AG09309 (cell line): ENCODE data around the gene MUC4.
"Not testable (repeated sequence)": the region's sequence is repeated elsewhere in the genome, so short reads cannot be mapped to it uniquely, and the experiment has no call there.

Experiments
- DNase-seq: peaks from one replicate; pipeline ENCODE4 v3.0.0-alpha.2; 2010; ENCODE audit warnings: low read depth
- H3K4me3 ChIP-seq: 2 replicates; pipeline ENCODE4 v1.5.1; 2011; ENCODE audit warnings: mild to moderate bottlenecking, low read depth, low read length, moderate library complexity; ENCODE audit not compliant: control insufficient read depth
- TF ChIP-seq, protein P1 (sequence below): IDR thresholded peaks from 2 replicates; pipeline ENCODE4 v1.5.1; 2011; ENCODE audit warnings: mild to moderate bottlenecking, low read depth, low read length, inconsistent platforms; ENCODE audit not compliant: insufficient read depth, control insufficient read depth; ENCODE audit errors: missing control alignments

MUC4 gene

DNA sequence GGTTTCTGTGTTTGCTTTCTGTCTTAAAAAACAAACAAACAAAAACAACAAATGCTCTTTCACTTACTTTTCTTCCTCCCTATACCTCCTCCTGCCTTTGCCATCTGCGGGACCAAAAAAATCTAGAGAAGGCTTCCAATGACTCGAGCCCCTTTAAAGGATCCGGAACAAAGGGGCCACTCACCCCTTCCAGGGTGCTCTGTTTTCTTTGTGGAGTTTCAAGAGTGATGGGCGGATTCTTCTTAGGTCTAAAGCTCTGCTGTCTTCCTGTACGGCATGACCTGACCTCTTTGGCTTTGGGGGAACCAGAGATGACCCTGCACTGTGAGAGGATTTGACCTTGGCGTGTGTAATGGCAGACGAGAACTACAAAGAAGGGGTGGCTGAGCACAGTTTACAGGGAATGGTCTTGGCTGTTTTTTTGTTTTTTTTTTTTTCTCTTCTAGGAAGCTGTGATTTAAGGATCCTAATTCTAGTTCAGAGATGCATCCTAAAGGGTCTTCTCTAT lies 93.2 kb downstream of the MUC4 start:
- TF ChIP-seq, protein P1, sequence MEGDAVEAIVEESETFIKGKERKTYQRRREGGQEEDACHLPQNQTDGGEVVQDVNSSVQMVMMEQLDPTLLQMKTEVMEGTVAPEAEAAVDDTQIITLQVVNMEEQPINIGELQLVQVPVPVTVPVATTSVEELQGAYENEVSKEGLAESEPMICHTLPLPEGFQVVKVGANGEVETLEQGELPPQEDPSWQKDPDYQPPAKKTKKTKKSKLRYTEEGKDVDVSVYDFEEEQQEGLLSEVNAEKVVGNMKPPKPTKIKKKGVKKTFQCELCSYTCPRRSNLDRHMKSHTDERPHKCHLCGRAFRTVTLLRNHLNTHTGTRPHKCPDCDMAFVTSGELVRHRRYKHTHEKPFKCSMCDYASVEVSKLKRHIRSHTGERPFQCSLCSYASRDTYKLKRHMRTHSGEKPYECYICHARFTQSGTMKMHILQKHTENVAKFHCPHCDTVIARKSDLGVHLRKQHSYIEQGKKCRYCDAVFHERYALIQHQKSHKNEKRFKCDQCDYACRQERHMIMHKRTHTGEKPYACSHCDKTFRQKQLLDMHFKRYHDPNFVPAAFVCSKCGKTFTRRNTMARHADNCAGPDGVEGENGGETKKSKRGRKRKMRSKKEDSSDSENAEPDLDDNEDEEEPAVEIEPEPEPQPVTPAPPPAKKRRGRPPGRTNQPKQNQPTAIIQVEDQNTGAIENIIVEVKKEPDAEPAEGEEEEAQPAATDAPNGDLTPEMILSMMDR: no peak
- DNase-seq: no peak
- no peak overlapping the region for H3K4me3 ChIP-seq

DNA sequence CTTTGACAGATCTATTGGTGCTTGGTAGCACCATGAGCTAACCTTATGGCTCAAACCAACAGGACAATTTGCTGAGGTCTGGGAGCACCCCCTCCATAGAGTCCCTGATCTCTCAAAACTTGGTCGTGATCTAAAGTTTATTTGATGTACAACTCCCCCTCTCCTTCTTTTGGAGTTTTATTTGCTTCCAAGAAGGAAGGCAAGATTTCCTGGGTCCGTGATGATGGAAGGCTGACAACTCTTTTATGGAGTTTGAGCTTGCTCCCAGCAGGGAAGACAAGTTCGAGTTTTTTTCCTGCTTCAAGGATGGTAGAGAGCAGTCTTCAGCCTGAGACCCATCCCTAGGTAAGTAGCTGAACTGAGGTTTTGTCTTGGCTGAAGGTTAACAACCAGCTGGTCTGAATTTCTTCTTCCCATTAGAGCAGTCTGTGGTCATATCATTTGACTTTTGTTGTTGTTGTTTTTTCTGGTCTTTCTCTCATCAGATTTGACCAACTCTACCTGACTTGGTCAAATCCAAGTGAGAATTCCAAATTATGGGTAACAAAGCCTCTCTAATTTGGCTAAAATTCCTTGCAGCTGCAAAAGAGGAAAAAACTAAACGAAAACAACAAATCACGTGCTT lies 93.8 kb downstream of the MUC4 start:
- TF ChIP-seq, protein P1: no peak
- DNase-seq: no peak
- no peak overlapping the region for H3K4me3 ChIP-seq

DNA sequence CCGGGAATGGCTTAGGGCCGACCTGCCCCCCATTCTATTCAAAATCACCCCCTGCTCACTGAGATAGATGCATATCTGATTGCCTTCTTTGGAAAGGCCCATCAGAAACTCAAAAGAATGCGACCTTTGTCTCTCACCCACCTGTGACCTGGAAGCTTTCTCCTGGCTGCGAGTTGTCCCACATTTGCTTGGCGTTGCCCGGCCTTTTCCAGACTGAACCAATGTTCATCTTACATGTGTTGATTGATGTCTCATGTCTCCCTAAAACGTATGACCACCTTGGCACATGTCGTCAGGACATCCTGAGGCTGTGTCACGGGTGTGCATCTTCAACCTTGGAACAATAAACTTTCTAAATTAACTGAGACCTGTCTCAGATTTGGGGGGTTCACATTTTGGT lies 94.3 kb downstream of the MUC4 start:
- TF ChIP-seq, protein P1: no peak
- DNase-seq: no peak
- H3K4me3 ChIP-seq: no peak overlapping the region

DNA sequence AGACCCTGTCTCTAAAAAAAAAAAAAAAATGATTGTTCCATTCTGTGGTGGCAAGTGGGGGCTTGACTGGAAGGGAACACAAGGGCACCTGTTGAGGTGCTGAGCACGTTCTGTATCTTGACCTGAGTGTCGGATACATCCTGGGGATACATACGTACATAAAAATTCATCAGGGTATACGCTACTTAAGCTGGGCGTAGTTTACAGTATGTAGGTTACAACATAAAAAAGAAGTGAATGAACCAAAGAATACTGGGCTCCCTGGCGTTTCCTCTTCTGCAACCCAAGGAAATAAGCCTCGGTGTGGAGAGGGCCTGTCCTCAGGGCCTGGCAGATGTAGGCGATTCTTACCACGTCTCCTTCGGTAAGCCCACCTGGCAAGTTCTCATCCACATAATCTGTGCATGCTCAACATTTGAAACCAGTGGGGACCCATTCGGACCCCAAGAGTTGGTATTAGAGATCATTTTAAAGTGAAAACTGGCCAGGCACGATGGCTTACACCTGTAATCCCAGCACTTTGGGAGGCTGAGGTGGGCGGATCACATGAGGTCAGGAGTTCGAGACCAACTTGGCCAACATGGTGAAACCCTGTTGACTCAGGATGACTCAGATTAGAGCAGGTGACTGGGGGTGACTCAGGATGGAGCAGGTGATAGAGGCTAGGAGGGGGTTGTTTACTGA lies 96.0 kb downstream of the MUC4 start:
- no peak overlapping the region for H3K4me3 ChIP-seq
- TF ChIP-seq, protein P1: no peak
- DNase-seq: no peak

DNA sequence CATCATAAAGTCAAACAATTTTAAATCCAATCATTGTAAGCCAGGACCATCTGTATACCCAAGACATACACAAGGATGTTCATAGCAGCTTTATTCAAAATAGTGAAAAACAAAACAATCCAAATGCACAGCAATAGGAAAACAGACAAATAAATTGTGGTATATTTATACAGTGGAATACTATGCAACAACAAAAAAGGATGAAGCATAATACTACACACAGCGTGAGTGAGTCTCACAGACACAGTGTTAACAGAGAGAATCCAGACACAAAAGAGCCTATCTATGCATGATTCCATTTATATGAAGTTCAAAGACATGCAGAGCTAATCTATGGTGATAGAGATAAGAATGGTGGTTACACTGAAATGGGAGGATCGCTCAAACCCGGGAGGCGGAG lies 96.6 kb downstream of the MUC4 start:
- no peak overlapping the region for H3K4me3 ChIP-seq
- no peak for DNase-seq
- TF ChIP-seq, protein P1: no peak

DNA sequence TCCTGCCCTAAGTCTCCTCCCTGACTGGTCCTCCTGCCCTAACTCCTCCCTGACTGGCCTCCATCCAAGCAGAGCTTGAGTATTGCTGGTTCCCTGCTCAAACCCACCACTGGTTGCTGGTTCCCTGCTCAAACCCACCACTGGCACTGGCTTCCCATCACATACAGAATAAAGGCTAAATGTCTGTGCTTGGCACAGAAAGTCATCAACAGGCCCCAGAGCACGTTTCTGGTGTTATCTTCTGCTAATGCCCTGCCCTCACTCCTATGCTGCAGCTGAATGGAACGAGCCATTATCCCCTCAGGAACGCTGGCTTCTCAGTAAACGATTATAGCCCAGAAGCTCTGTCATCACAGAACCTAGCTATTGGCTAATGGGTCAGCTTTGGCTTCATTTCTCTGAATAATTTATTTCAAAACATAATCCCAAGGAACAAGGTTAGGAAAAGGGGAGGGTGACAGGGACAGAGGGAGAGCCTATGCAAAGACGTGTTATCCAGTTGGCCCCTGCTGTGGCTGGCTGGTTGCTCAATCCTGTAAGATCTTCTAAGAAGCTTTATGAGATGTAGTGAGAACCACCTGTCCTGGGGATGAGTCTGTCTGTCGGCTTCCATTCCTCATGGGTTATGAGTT lies 97.2 kb downstream of the MUC4 start:
- H3K4me3 ChIP-seq: no peak overlapping the region
- no peak for DNase-seq
- TF ChIP-seq, protein P1: no peak

DNA sequence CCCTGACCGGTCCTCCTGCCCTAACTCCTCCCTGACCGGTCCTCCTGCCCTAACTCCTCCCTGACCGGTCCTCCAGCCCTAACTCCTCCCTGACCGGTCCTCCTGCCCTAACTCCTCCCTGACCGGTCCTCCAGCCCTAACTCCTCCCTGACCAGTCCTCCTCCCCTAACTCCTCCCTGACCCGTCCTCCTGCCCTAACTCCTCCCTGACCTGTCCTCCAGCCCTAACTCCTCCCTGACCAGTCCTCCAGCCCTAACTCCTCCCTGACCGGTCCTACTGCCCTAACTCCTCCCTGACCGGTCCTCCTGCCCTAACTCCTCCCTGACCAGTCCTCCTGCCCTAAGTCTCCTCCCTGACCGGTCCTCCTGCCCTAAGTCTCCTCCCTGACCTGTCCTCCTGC lies 98.6 kb downstream of the MUC4 start:
- not testable (repeated sequence) for DNase-seq, H3K4me3 ChIP-seq

DNA sequence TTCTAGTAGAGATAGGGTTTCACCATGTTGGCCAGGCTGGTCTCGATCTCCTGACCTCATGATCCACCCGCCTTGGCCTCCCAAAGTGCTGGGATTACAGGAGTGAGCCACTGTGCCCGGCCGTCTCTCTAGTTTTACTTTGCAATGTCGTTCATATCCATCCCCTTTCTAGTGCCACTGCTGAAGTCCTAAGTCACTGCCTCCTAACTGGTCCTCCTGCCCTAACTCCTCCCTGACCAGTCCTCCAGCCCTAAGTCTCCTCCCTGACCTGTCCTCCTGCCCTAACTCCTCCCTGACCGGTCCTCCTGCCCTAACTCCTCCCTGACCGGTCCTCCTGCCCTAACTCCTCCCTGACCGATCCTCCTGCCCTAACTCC lies 99.2 kb downstream of the MUC4 start:
- H3K4me3 ChIP-seq, DNase-seq: not testable (repeated sequence)
